Breast epithelium (tissue), 3 donors: ENCODE measurements around the gene RPP25.

ENCODE experiments used
- CTCF ChIP-seq, 3 donors: fragments of 450-650 bp; IDR thresholded peaks; one replicate each; pipeline ENCODE4 v1.5.1; 2016 to 2017; ENCODE audit warnings: antibody characterized with exemption in 3 of 3, mild to moderate bottlenecking in 3 of 3, moderate library complexity in 3 of 3
- POLR2AphosphoS5 ChIP-seq, 3 donors: sonication (generic); formaldehyde crosslinking; IDR thresholded peaks; one replicate each; pipeline ENCODE4 v1.6.1; 2017; ENCODE audit warnings: antibody characterized with exemption in 3 of 3

GRCh38 chr15:74976159-74976558 is 19.6 kb upstream of the RPP25 start:
- TF ChIP-seq CTCF (IDR thresholded peaks at IDR 0.05): no peak
- no peak for TF ChIP-seq POLR2AphosphoS5 (IDR thresholded peaks at IDR 0.05)
